DOHH2 (cell line): Measurements from ENCODE around the gene SMAP1.

ENCODE experiments used
- H3F3A ChIP-seq: fragments of 200-600 bp; sonication (generic), shearing (Covaris generic); 2 replicates; pipeline ENCODE4 v1.6.0; 2016; ENCODE audit warnings: antibody characterized with exemption, mild to moderate bottlenecking; ENCODE audit not compliant: control insufficient read depth, insufficient read depth
- H3K27ac ChIP-seq: fragments of 200-600 bp; sonication (generic); 2 replicates; pipeline ENCODE4 v1.5.1; 2014; ENCODE audit warnings: low read depth, mild to moderate bottlenecking, low read length, moderate library complexity
- H3K27me3 ChIP-seq: fragments of 200-600 bp; sonication (generic); 2 replicates; pipeline ENCODE4 v1.6.1; 2014; ENCODE audit warnings: mild to moderate bottlenecking, low read length, mixed read lengths; ENCODE audit not compliant: control insufficient read depth
- H3K36me3 ChIP-seq: fragments of 200-600 bp; sonication (generic); 2 replicates; pipeline ENCODE4 v1.6.1; 2014; ENCODE audit warnings: mild to moderate bottlenecking, low read length, moderate library complexity, mixed read lengths; ENCODE audit not compliant: control insufficient read depth
- H3K4me1 ChIP-seq: fragments of 200-600 bp; sonication (generic); 2 replicates; pipeline ENCODE4 v1.6.1; 2014; ENCODE audit warnings: mild to moderate bottlenecking, low read length, mixed read lengths; ENCODE audit not compliant: control insufficient read depth
- H3K4me2 ChIP-seq: fragments of 200-600 bp; sonication (generic); 2 replicates; pipeline ENCODE4 v1.6.0; 2014; ENCODE audit warnings: mild to moderate bottlenecking, low read length, moderate library complexity
- H3K4me3 ChIP-seq: fragments of 200-600 bp; sonication (generic); 2 replicates; pipeline ENCODE4 v1.5.1; 2014; ENCODE audit warnings: mild to moderate bottlenecking, low read length, mixed read lengths
- H3K79me2 ChIP-seq: fragments of 200-600 bp; sonication (generic); 2 replicates; pipeline ENCODE4 v1.6.1; 2014; ENCODE audit warnings: mild to moderate bottlenecking, low read length, mixed read lengths; ENCODE audit not compliant: control insufficient read depth
- H3K9me2 ChIP-seq: fragments of 200-600 bp; sonication (generic); replicated peaks from 2 replicates; pipeline ENCODE4 v1.6.1; 2014; ENCODE audit warnings: mild to moderate bottlenecking, low read length, mixed read lengths; ENCODE audit not compliant: control insufficient read depth
- H3K9me3 ChIP-seq: fragments of 200-600 bp; sonication (generic); 2 replicates; pipeline ENCODE4 v1.6.1; 2014; ENCODE audit warnings: antibody characterized with exemption, low read length, mixed read lengths; ENCODE audit not compliant: control insufficient read depth, insufficient read depth
- H4K20me1 ChIP-seq: fragments of 200-600 bp; sonication (generic); 2 replicates; pipeline ENCODE4 v1.6.0; 2014; ENCODE audit warnings: low read depth, mild to moderate bottlenecking, antibody characterized with exemption, low read length, moderate library complexity; ENCODE audit not compliant: control insufficient read depth, insufficient read depth
- EZH2phosphoT487 ChIP-seq: fragments of 200-600 bp; sonication (generic); IDR thresholded peaks from 2 replicates; pipeline ENCODE4 v1.6.1; 2017; ENCODE audit warnings: borderline replicate concordance, mild to moderate bottlenecking, antibody characterized with exemption, low read length, moderate library complexity, mixed read lengths
- TF ChIP-seq, protein P1 (sequence below): fragments of 200-600 bp; sonication (generic); IDR thresholded peaks from one replicate; pipeline ENCODE4 v1.5.1; 2014; ENCODE audit warnings: antibody characterized with exemption, mild to moderate bottlenecking, low read depth, low read length; ENCODE audit not compliant: poor library complexity, severe bottlenecking

The SMAP1 gene

DNA sequence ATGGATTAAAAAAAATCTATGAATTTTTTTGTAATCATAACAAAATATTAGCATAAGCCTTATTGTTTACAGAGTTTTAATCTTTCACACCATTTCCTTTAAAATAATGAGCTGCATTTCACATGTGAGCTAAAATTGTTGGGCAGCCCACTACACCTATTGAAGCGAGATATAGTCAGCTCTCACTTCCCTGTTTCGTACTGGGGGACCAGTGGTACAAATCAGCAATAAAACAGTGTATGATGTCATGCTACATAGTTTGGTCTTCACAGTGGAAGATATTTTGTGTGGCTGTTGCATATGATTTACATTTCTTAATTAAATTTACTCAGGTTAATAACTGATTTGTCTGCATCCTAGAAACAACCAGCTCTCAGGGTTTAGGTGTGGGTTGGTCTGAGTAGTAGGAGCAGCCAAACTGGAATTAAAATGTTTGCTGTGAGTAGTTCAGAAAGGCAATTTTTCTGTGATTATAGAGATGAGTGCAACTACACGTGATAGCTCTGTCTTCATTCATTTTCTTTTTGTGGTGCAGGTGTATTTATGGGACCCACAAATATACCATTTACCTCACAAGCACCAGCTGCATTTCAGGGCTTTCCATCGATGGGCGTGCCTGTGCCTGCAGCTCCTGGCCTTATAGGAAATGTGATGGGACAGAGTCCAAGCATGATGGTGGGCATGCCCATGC, 189.8 kb downstream of the SMAP1 start:
- Histone ChIP-seq H3K27ac (no peak overlapping the region), H3K4me3 (no peak overlapping the region; the same call in 1 of the 2 replicates), H3K79me2 (no peaks in the 10 kb centered on the region), H3K27me3 (no peaks in the 10 kb centered on the region), H3K36me3 (peaks cover 17% of the 10 kb centered on the region), H3K4me1 (peaks cover 19% of the 10 kb centered on the region), H3K9me2 (no peaks in the 10 kb centered on the region), H3K9me3 (no peaks in the 10 kb centered on the region), H3K4me2 (peak overlapping the region; percentile 21), H4K20me1 (no peaks in the 10 kb centered on the region), H3F3A (no peaks in the 10 kb centered on the region)
- TF ChIP-seq, protein P1, sequence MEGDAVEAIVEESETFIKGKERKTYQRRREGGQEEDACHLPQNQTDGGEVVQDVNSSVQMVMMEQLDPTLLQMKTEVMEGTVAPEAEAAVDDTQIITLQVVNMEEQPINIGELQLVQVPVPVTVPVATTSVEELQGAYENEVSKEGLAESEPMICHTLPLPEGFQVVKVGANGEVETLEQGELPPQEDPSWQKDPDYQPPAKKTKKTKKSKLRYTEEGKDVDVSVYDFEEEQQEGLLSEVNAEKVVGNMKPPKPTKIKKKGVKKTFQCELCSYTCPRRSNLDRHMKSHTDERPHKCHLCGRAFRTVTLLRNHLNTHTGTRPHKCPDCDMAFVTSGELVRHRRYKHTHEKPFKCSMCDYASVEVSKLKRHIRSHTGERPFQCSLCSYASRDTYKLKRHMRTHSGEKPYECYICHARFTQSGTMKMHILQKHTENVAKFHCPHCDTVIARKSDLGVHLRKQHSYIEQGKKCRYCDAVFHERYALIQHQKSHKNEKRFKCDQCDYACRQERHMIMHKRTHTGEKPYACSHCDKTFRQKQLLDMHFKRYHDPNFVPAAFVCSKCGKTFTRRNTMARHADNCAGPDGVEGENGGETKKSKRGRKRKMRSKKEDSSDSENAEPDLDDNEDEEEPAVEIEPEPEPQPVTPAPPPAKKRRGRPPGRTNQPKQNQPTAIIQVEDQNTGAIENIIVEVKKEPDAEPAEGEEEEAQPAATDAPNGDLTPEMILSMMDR, result no peak

DNA sequence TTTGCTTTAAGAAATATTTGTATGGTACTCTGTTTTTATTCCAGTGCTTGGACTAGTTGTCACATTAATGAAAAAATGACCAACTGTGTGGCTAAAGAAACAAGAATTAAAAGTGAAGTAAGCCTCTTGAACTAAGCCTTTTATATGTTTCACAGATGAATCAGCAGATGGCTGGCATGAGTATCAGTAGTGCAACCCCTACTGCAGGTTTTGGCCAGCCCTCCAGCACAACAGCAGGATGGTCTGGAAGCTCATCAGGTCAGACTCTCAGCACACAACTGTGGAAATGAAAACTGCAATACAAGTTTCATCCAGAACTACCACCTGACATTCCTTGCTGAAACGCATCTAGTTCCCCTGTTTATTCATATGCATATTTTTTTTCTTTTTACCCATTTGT, 192.4 kb downstream of the SMAP1 start:
- TF ChIP-seq EZH2phosphoT487, result no peak
- TF ChIP-seq, protein P1, result no peak
- H3K79me2 ChIP-seq, result no peaks in the 10 kb centered on the region
- no peaks in the 10 kb centered on the region for H3K9me2 ChIP-seq
- H3K27ac ChIP-seq, result no peak overlapping the region
- peaks cover 17% of the 10 kb centered on the region for H3K36me3 ChIP-seq
- H3K9me3 ChIP-seq, result no peaks in the 10 kb centered on the region
- peaks cover 19% of the 10 kb centered on the region for H3K4me1 ChIP-seq
- H3F3A ChIP-seq, result no peaks in the 10 kb centered on the region
- H3K4me3 ChIP-seq, result no peak overlapping the region
- H3K4me2 ChIP-seq, result no peak overlapping the region
- H4K20me1 ChIP-seq, result no peaks in the 10 kb centered on the region
- H3K27me3 ChIP-seq, result no peaks in the 10 kb centered on the region

DNA sequence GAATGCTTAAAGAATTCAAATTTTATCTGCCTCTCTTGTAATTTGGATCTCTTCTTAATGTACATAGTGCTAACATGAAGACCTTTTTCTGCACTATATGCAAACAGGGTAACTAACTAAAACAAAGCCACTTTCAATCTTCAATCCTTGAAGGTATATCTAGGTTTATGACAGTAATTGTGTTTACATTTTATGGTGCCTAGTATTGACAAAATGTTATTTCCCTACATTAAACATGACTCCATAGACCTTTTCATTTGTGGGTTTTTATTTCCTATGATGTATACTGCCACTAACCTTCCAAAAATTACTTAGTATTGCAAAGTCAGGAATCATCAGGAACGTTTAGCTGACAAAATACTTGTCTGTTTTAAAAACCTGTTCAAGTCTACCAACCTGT, 193.2 kb downstream of the SMAP1 start:
- Histone ChIP-seq H3K4me3 (no peak overlapping the region), H3K36me3 (peaks cover 17% of the 10 kb centered on the region)

More for the DNA sequence above, 193.2 kb downstream of the SMAP1 start:
- Histone ChIP-seq H3K4me1 (peaks cover 19% of the 10 kb centered on the region), H4K20me1 (no peaks in the 10 kb centered on the region), H3K9me3 (no peaks in the 10 kb centered on the region), H3F3A (no peaks in the 10 kb centered on the region), H3K79me2 (no peaks in the 10 kb centered on the region), H3K27ac (no peak overlapping the region), H3K4me2 (no peak overlapping the region), H3K27me3 (no peaks in the 10 kb centered on the region), H3K9me2 (no peaks in the 10 kb centered on the region)
- TF ChIP-seq EZH2phosphoT487, result no peak
- TF ChIP-seq, protein P1, result no peak
